GM21390 (cell line): ENCODE results near the gene ALMS1.
"Not testable (repeated sequence)": the region's sequence is repeated elsewhere in the genome, so short reads cannot be mapped to it uniquely, and the experiment has no call there.

ENCODE experiments used
- ATAC-seq: cut with Tn5 transposase; IDR thresholded peaks from one replicate; pipeline ENCODE4 v1.9.1; 2021; ENCODE audit not compliant: unreplicated experiment

Gene ALMS1

DNA sequence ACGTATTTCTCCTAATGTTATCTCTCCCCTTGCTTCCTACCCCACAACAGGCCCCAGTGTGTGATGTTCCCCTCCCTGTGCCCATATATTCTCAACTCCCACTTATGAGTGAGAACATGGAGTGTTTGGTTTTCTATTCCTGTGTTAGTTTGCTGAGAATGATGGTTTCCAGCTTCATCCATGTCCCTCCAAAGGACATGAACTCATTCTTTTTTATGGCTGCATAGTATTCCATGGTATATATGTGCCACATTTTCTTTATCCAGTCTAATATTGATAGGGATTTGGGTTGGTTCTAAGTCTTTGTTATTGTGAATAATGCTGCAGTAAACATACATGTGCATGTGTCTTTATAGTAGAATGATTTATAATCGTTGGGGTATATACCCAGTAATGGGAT is 119.2 kb downstream of the ALMS1 start:
- ATAC-seq, result not testable (repeated sequence)

DNA sequence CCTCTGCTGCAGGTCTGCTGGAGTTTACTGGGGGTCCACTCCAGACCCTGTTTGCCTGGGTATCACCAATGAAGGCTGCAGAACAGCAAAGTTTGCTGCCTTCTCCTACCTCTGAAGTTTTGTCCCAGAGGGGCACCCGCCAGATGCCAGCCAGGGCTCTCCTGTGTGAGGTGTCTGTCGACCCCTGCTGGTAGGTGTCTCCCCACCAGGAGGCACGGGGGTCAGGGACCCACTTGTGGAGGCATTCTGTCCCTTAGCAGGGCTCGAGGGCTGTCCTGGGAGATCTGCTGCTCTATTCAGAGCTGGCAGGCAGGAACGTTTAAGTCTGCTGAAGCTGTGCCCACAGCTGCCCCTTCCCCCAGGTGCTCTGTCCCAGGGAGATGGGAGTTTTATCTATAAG is 124.8 kb downstream of the ALMS1 start:
- ATAC-seq, result not testable (repeated sequence)

- no peak for ATAC-seq
These were observed 130.4 kb downstream of the ALMS1 start for GRCh38 chr2:73516033-73516432.

DNA sequence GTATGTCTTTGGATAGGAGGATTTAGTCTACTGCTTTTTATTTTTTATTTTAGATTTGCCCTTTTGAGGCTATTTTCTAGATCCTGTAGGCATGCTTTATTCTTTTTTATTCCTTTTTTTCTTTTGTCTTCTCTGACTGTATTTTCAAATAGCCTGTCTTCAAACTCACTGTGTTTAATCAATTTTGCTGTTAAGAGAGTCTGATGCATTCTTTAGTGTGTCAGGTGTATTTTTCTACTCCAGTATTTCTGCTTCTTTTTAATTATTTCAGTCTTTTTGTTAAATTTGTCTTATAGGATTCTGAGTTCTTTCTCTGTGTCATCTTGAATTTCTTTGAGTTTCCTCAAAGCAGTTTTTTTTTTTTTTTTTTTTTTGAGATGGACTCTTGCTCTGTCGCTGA is 143.1 kb downstream of the ALMS1 start:
- no peak for ATAC-seq

DNA sequence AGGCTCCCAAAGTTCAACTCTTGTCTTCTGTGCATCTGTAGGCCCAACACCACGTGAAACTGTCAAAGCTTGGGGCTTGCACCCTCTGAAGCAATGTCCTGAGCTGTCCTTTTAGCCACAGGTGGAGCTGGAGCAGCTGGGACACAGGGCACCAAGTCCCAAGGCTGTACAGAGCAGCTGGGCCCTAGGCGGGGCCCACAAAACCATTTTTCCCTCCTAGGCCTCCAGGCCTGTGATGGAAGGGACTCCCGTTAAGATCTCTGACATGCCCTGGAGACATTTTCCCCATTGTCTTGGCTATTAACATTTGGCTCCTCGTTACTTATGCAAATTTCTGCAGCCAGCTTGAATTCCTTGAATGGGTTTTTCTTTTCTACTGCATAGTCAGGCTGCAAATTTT is 145.1 kb downstream of the ALMS1 start:
- not testable (repeated sequence) for ATAC-seq

DNA sequence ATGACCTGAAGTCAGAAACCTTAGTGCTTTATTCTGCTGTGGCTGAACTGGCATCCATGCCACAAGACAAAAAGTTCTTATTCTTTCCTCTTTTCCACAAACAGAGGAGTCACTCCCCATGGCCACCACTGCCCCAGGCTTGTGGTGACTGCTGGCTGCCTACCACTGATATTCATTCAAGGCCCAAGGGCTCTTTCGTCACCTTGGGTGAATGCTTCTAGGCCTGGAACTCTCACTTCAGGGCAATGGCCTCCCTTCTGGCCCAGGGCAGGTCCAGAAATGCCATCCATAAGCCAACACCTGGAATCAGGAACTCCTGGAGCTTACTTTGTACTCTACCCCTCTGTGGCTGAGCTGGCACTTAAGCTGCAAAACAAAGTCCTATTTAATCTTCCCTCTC is 146.7 kb downstream of the ALMS1 start:
- no peak for ATAC-seq

GRCh38 chr2:73536133-73536840 is 150.7 kb downstream of the ALMS1 start:
- ATAC-seq, result no peak

GRCh38 chr2:73560875-73561274 is 175.2 kb downstream of the ALMS1 start:
- ATAC-seq, result not testable (repeated sequence)

- ATAC-seq, result no peak
These were observed 175.8 kb downstream of the ALMS1 start for GRCh38 chr2:73561422-73561821.

- no peak for ATAC-seq
These were observed 179.3 kb downstream of the ALMS1 start for GRCh38 chr2:73564986-73565385.

- ATAC-seq, result no peak
These were observed 180.7 kb downstream of the ALMS1 start for GRCh38 chr2:73566288-73566878.

- no peak for ATAC-seq
These were observed 189.6 kb downstream of the ALMS1 start for GRCh38 chr2:73575261-73575660.

DNA sequence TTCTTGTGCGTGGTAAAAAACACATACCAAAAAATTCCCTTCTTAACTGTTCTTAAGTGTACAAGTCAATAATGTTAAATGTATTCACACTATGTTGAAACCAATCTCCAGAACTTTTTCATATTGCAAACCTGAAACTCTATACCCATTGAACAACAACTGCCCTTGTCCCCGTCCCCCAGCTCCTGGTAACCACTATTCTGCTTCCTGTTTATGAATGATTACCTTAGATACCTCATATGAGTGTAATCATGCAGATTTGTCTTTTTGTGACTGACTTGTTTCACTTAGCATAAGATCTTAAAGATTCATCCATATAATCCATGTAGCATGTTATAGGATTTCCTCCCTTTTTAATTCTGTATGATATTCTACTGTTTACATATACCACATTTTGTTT is 196.7 kb downstream of the ALMS1 start:
- no peak for ATAC-seq

DNA sequence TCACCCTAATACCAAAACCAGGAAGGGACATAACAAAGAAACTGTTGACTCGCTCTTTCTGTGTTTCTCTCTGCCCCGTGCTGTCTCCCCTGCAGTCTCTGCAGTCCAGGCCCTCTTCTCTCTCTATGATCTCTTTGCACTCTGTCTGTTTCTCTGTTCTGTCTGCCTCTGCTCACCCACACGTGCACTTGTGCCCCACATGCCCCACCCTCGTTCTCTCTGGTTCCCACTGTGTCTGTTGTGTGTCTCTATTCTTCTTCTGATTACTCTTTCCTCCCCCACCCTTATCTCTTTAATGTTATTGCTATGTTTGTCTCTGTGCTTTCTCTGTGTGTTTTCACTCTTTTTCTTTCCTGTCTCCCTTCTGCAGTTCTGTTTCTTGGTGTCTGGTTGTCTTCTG is 202.5 kb downstream of the ALMS1 start:
- no peak for ATAC-seq

DNA sequence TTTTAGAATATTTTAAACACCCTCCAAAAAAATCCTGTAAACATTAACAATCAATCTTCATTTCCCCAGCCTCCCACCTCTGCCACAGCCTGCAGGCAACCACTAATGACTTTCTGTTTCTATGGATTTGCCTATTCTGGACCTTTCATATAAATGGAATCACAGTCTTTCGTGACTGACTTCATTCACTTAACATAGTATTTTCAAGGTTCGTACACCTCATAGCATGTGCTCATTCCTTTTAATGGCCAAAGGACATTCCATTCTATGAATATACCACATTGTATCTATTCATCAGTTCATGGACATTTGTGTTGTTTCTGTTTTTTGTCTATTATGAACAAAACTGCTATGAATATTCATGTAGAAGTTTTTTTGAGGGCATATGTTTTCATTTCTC is 208.0 kb downstream of the ALMS1 start:
- ATAC-seq, result no peak

DNA sequence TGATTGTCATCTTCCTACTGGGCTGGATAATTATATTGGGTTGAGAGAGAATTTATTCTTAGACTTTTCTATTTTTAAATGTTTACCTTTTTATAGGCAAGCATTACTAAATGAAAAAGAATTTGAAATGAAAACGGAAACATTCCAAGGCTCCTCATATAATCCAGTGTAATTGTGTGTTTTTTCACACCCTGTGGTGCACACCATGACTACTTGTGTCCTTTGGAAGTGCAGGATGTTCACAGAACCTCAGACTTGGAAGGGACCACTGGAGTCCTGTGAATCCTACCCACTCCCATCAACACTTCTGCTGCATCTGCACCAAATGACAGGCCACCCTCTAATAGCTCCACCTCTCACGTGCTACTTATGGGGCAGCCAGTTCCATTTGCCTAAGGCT is 208.6 kb downstream of the ALMS1 start:
- ATAC-seq, result no peak

DNA sequence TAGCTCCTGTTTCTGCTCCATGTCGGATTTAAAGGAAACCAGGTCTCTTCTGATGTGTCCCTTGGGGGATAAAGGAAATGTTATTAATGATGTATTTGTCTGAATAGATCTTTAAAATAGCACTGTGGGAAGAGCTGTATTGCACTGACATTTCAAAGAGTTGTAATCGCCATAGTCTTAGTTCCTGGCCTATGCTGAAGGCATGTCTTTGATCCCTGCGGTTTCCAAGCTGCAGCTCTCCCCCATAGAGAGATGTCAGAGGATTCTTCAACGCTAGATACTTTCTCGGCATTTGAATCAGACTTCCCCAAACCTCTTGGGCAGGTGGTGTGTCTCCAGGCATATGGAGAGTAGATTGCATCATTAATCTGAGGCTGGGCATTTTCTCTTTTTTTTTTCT is 216.1 kb downstream of the ALMS1 start:
- no peak for ATAC-seq

- peak; percentile 70 for ATAC-seq
These were observed 217.5 kb downstream of the ALMS1 start for GRCh38 chr2:73603099-73603588.

DNA sequence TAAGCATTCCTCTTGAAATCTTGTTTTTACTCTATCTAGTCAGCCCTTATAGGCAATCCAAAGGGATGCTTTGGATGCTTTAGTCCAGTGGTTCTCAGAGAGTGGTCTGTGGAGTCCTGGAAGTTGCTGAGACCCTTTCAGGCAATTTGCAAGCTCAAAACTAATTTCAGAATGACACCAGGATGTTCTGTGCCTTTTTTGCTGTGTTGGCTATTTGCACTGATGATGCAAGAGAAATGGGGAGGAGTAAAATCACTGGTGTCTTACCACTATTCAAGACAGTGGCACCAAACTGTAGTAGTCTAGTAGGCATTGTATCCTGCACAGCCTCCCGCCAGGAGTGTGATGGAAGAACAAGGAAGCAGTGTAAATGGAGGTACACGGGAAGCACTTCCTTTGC is 219.0 kb downstream of the ALMS1 start:
- not testable (repeated sequence) for ATAC-seq

DNA sequence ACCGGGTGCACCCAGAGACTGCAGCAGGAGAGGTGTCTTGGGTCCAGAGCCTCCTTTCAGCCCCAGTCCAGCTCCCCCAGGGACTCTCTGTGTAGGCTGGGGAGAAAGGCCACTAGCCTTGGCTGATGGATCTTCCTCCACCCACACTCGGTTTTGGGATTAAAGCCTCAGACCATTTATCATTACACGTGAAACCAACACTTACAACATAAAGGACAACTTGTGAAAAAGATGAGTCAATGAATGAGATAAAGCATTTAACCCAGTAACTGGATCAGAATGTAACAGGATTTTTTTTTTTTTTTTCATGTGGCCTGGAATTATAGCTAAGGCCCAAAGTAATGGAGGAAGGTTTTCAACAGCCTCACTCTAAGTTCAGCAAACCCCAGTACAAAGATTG is 224.5 kb downstream of the ALMS1 start:
- no peak for ATAC-seq

DNA sequence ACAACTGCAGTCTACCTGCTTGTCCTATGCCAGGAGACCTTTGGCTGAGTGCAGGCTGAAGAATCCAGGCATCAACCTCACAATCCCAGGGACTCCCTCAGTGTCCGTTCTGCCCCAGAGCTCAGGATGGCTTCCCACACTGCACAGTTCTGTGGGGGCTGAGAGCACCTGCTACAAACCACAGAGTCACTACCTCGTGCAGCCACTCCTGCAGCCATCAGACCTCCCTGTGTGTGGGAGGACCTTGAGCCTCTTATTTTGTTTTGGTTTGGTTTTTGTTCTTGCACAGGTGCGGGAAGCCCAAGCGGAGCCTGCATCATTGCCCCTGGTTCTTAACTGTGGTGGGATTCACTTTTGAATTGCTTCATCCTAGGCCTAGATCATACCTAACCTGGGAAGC is 225.6 kb downstream of the ALMS1 start:
- ATAC-seq, result no peak

GRCh38 chr2:73611867-73612266 is 226.2 kb downstream of the ALMS1 start:
- no peak for ATAC-seq

GRCh38 chr2:73614105-73614504 is 228.5 kb downstream of the ALMS1 start:
- no peak for ATAC-seq
